Activated T-helper 17 cell treated with anti-CD3 and anti-CD28 coated beads, Interleukin-2, amount 50 U/mL, for 72 hours (primary cell): ENCODE data around the gene LFNG. TPM values are rescaled to one million over a fixed set of nuclear protein-coding genes. Genes with fewer than 3 reads are reported as not detected.

Experiments
- total RNA-seq, 2 donors: library from RNA; stranded (reverse); gene quantifications; one replicate each; pipeline ENCODE4 v1.2.3, GENCODE V29; 2022

Gene LFNG
- total RNA-seq, 2 donors from 2014 or later = 42.6 to 48.8 TPM

Other genes starting within 250 kb of the LFNG start
- gene SNX8, start 205.3 kb upstream of the LFNG start, total RNA-seq = 10 to 100 TPM; 23.7 to 31.8 TPM
- gene EIF3B, start 164.9 kb upstream of the LFNG start, total RNA-seq = 100 to 1,000 TPM; 145 to 283 TPM
- gene CHST12, start 116.2 kb upstream of the LFNG start, total RNA-seq = 1 to 10 TPM; 4.8 to 8.5 TPM
- not detected for gene GRIFIN, start 43.4 kb upstream of the LFNG start, total RNA-seq
- 10 to 100 TPM; 34.0 to 42.8 TPM for gene BRAT1, start 35.8 kb downstream of the LFNG start, total RNA-seq
- gene IQCE, start 39.2 kb downstream of the LFNG start, total RNA-seq = 10 to 100 TPM; 11.2 to 15.3 TPM
- gene TTYH3, start 112.2 kb downstream of the LFNG start, total RNA-seq = 10 to 100 TPM; 14.3 to 17.9 TPM
- gene AMZ1, start 168.4 kb downstream of the LFNG start, total RNA-seq = under 1 TPM in 1 of 2 donors, not detected in 1; 0.69 TPM